CD4-positive, alpha-beta memory T cell (primary cell): ENCODE results near the gene RAB3A. TPM values are rescaled to one million over a fixed set of nuclear protein-coding genes. Genes with fewer than 3 reads are reported as not detected.

Experiments used
- CTCF ChIA-PET: fragments of 350-600 bp; sonication (Branson Sonifier 250); formaldehyde crosslinking; loops from one replicate; lab custom pipeline; 2021; ENCODE audit warnings: inconsistent platforms; ENCODE audit not compliant: partially characterized antibody; lab: Charles Lee
- POLR2A ChIA-PET: fragments of 350-600 bp; sonication (Branson Sonifier 250); formaldehyde crosslinking; loops from one replicate; lab custom pipeline; 2021; ENCODE audit not compliant: partially characterized antibody; lab: Charles Lee
- DNase-seq, 5 donors: peaks; one replicate each; pipeline versions ENCODE4 v3.0.0 to v3.0.0-alpha.2; 2020 to 2022; ENCODE audit warnings: mixed read lengths in 1 of 5
- H3K27ac ChIP-seq: one replicate; pipeline ENCODE4 v1.7.0; 2013; ENCODE audit warnings: low read depth, low read length
- H3K27me3 ChIP-seq: 2 replicates; pipeline ENCODE4 v1.7.0; 2013; ENCODE audit warnings: mild to moderate bottlenecking, low read length, moderate library complexity; ENCODE audit not compliant: insufficient read depth
- H3K36me3 ChIP-seq: 2 replicates; pipeline ENCODE4 v1.7.0; 2013; ENCODE audit warnings: mild to moderate bottlenecking, low read length, moderate library complexity; ENCODE audit not compliant: insufficient read depth
- H3K4me1 ChIP-seq: 2 replicates; pipeline ENCODE4 v1.7.0; 2013; ENCODE audit warnings: mild to moderate bottlenecking, low read length, moderate library complexity; ENCODE audit not compliant: insufficient read depth
- H3K4me3 ChIP-seq, 2 donors: one replicate each; pipeline ENCODE4 v1.7.0; 2013; ENCODE audit warnings: low read length in 2 of 2, mild to moderate bottlenecking in 1 of 2
- H3K9me3 ChIP-seq, 2 donors: one replicate each; pipeline ENCODE4 v1.7.0; 2013; ENCODE audit warnings: low read length in 2 of 2, control low read depth in 1 of 2; ENCODE audit not compliant: control insufficient read depth in 1 of 2
- H3K27ac Mint-ChIP-seq, 7 donors: one replicate each; pipeline ENCODE4 v1.8.0; 2020 to 2021; ENCODE audit warnings: mixed read lengths in 7 of 7, mild to moderate bottlenecking in 6 of 7, inconsistent platforms in 3 of 7, moderate library complexity in 3 of 7
- H3K27me3 Mint-ChIP-seq, 2 donors: one replicate each; pipeline ENCODE4 v1.8.0; 2020 to 2021; ENCODE audit warnings: mixed read lengths in 2 of 2
- H3K36me3 Mint-ChIP-seq, 2 donors: one replicate each; pipeline ENCODE4 v1.8.0; 2020 to 2021; ENCODE audit warnings: mixed read lengths in 2 of 2, inconsistent platforms in 1 of 2, mild to moderate bottlenecking in 1 of 2
- H3K4me1 Mint-ChIP-seq, 4 donors: one replicate each; pipeline ENCODE4 v1.8.0; 2020 to 2021; ENCODE audit warnings: mixed read lengths in 4 of 4, mild to moderate bottlenecking in 1 of 4
- H3K4me3 Mint-ChIP-seq, 8 donors: one replicate each; pipeline ENCODE4 v1.8.0; 2020 to 2021; ENCODE audit warnings: mixed read lengths in 8 of 8, mild to moderate bottlenecking in 7 of 8, moderate library complexity in 6 of 8, inconsistent platforms in 3 of 8
- H3K9me3 Mint-ChIP-seq, 8 donors: one replicate each; pipeline ENCODE4 v1.8.0; 2020 to 2021; ENCODE audit warnings: mixed read lengths in 8 of 8, mild to moderate bottlenecking in 5 of 8, inconsistent platforms in 3 of 8, moderate library complexity in 1 of 8
- intact Hi-C: fragments of 100-400 bp; cut with micrococcal nuclease; formaldehyde crosslinking; loops from one replicate; pipeline ENCODE4 v1.15.1; 2023
- polyA plus RNA-seq, 2 donors: library from polyadenylated mRNA; unstranded; fragments of 300-500 nt; fragmentation: Illumina TruSeq; gene quantifications; one replicate each; pipeline ENCODE4 v1.2.3, GENCODE V29; 2021
- total RNA-seq, 2 experiments: library from RNA; stranded (reverse); gene quantifications; one replicate each; pipeline ENCODE4 v1.2.3, GENCODE V29; 2021

Gene RAB3A
- total and polyA plus RNA-seq, 4 experiments from 2014 or later: 0.59 to 4.8 (median 2.9) TPM

GRCh38 chr19:18202778-18203407, 949 bp downstream of the RAB3A start:
- Mint-ChIP-seq H3K36me3 (peaks cover 8 to 14% of the 10 kb centered on the region in 2 donors), H3K4me3 (peak overlapping the region; percentile 87 to 98 (median 95)), H3K9me3 (no peaks in the 10 kb centered on the region), H3K4me1 (peaks cover 13 to 40% (median 22%) of the 10 kb centered on the region in 4 donors), H3K27ac (peak overlapping the region; percentile 79 to 98 (median 96)), H3K27me3 (no peaks in the 10 kb centered on the region)
- intact Hi-C loops: no loop called here
- Histone ChIP-seq H3K36me3 (no peaks in the 10 kb centered on the region), H3K27me3 (no peaks in the 10 kb centered on the region), H3K4me1 (peaks cover 23% of the 10 kb centered on the region), H3K4me3 (peak overlapping the region; percentile 84 to 93), H3K27ac (peak overlapping the region; percentile 54), H3K9me3 (no peaks in the 10 kb centered on the region)
- DNase-seq: peak in 1 of 5 donors; percentile 16
- POLR2A ChIA-PET: interaction anchor here (0.9 to 5.3 kb wide), 8 partner anchors 10 to 119 kb away, joined by 3 to 78 read pairs (median 10); partner anchors contain the start of genes JUND, LSM4 and MPV17L2
- CTCF ChIA-PET: interaction anchor here (0.6 to 10.7 kb wide), 6 partner anchors 11 to 301 kb away, joined by 3 to 150 read pairs (median 8); partner anchors contain the start of gene MPV17L2

DNA sequence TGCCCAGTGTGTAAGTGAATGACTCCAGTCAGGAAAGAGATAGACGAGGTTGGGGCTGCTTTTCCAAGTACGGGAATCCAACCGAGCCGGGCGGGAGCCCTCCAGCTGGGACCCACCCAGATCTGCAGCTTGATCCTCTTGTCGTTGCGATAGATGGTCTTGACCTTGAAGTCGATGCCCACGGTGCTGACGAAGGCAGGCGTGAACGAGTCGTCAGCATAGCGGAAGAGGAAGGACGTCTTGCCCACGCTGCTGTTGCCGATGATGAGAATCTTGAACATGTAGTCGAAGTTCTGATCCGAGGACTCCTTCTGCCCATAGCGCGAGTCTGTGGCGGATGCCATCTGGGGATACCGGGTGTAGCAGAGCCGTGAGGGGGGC, 1.5 kb downstream of the RAB3A start:
- Mint-ChIP-seq H3K9me3 (no peaks in the 10 kb centered on the region), H3K27ac (peak overlapping the region in 4 of 7 donors; percentile 11 to 98 (median 64)), H3K36me3 (peaks cover 9 to 15% of the 10 kb centered on the region in 2 donors), H3K27me3 (no peaks in the 10 kb centered on the region), H3K4me1 (peaks cover 13 to 40% (median 22%) of the 10 kb centered on the region in 4 donors), H3K4me3 (peak overlapping the region; percentile 69 to 97 (median 90))
- DNase-seq: no peak
- no peaks in the 10 kb centered on the region for H3K36me3 ChIP-seq
- H3K27ac ChIP-seq: no peak overlapping the region
- POLR2A ChIA-PET: interaction anchor here (0.9 to 5.3 kb wide), 3 partner anchors 10 to 78 kb away, joined by 3 to 78 read pairs (median 4); partner anchors contain the start of gene MPV17L2
- intact Hi-C loops: no loop called here
- CTCF ChIA-PET: interaction anchor here (1.2 to 10.7 kb wide), 3 partner anchors 50 to 211 kb away, joined by 3 to 150 read pairs (median 3); a partner anchor contains a TSS
- no peak overlapping the region for H3K4me3 ChIP-seq
- no peaks in the 10 kb centered on the region for H3K9me3 ChIP-seq
- peaks cover 23% of the 10 kb centered on the region for H3K4me1 ChIP-seq
- H3K27me3 ChIP-seq: no peaks in the 10 kb centered on the region

GRCh38 chr19:18198374-18198773, 5.5 kb downstream of the RAB3A start:
- POLR2A ChIA-PET: interaction anchor here (1.4 kb wide), 1 partner anchor 82 kb away, joined by 4 read pairs; no protein-coding TSS in a partner anchor
- Histone ChIP-seq H3K36me3 (no peaks in the 10 kb centered on the region), H3K9me3 (no peaks in the 10 kb centered on the region), H3K27ac (no peak overlapping the region), H3K4me3 (no peak overlapping the region), H3K4me1 (peaks cover 27% of the 10 kb centered on the region), H3K27me3 (no peaks in the 10 kb centered on the region)
- H3K9me3 Mint-ChIP-seq: no peaks in the 10 kb centered on the region
- no peak for DNase-seq
- CTCF ChIA-PET: interaction anchor here (1.2 to 2.1 kb wide), 2 partner anchors 17 to 54 kb away, joined by 3 to 8 read pairs; no protein-coding TSS in a partner anchor
- H3K27ac Mint-ChIP-seq: peak overlapping the region in 1 of 7 donors; percentile 84
- no peaks in the 10 kb centered on the region for H3K27me3 Mint-ChIP-seq
- H3K4me3 Mint-ChIP-seq: peak overlapping the region in 1 of 8 donors; percentile 39
- intact Hi-C loops: no loop called here
- H3K4me1 Mint-ChIP-seq: peaks cover 17 to 37% (median 25%) of the 10 kb centered on the region in 4 donors
- peaks cover 9 to 11% of the 10 kb centered on the region in 2 donors for H3K36me3 Mint-ChIP-seq

DNA sequence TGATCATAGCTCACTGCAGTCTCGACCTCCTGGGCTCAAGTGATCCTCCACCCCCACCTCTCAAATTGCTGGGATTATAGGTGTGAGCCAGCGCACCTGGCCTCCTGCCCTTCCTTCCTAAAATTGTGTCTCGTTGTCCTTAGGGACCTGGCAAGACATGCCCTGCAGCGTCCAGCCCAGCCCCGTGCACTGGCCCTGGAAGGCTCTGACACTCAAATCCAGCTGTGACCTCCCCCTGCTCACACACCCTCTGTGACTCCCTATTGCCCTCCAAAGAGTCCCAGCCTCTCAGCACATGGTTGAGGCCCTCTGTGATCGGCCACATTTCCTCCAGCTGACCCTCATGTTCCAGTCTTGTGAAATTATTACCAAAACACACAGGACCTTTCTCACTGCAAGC, 5.9 kb downstream of the RAB3A start:
- DNase-seq: no peak
- Mint-ChIP-seq H3K27ac (peak overlapping the region in 1 of 7 donors; percentile 18), H3K36me3 (peaks cover 9 to 13% of the 10 kb centered on the region in 2 donors), H3K4me3 (peak overlapping the region in 1 of 8 donors; percentile 39), H3K27me3 (no peaks in the 10 kb centered on the region), H3K4me1 (peaks cover 14 to 33% (median 23%) of the 10 kb centered on the region in 4 donors), H3K9me3 (peaks cover 0 to 1% (median 0%) of the 10 kb centered on the region in 8 donors)
- H3K4me3 ChIP-seq: no peak overlapping the region
- no peaks in the 10 kb centered on the region for H3K27me3 ChIP-seq
- no peaks in the 10 kb centered on the region for H3K9me3 ChIP-seq
- H3K36me3 ChIP-seq: no peaks in the 10 kb centered on the region
- intact Hi-C loops: no loop called here
- CTCF ChIA-PET: interaction anchor here (0.7 to 2.1 kb wide), 3 partner anchors 16 to 120 kb away, joined by 3 to 8 read pairs (median 4); no protein-coding TSS in a partner anchor
- POLR2A ChIA-PET: interaction anchor here (1.4 kb wide), 1 partner anchor 83 kb away, joined by 4 read pairs; no protein-coding TSS in a partner anchor
- H3K27ac ChIP-seq: no peak overlapping the region
- H3K4me1 ChIP-seq: peaks cover 24% of the 10 kb centered on the region

DNA sequence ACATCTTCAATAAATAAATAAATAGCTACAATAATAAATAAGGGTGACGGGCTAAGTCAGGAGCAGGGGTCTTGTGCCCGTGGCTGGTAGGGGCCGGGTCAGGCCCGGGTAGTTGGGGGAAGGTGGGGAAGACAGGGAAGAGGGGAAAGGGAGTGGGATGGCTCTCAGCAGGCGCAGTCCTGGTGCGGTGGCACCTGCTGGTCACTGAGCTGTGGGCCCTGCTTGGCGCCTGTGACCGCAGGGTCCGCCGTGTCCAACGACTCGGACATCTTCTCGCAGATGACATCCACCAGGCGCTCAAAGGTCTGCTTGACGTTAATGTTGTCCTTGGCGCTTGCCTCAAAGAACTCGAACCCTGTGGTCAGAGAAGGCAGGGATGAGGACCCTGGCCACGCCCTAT, 6.5 kb downstream of the RAB3A start:
- no peaks in the 10 kb centered on the region for H3K27me3 ChIP-seq
- CTCF ChIA-PET: interaction anchor here (0.7 to 2.1 kb wide), 3 partner anchors 55 to 132 kb away, joined by 4 to 8 read pairs (median 4); no protein-coding TSS in a partner anchor
- H3K4me3 Mint-ChIP-seq: no peak overlapping the region
- H3K4me3 ChIP-seq: no peak overlapping the region
- H3K36me3 ChIP-seq: no peaks in the 10 kb centered on the region
- no peaks in the 10 kb centered on the region for H3K9me3 ChIP-seq
- peaks cover 9 to 18% of the 10 kb centered on the region in 2 donors for H3K36me3 Mint-ChIP-seq
- no peaks in the 10 kb centered on the region for H3K27me3 Mint-ChIP-seq
- peaks cover 0 to 4% (median 0%) of the 10 kb centered on the region in 8 donors for H3K9me3 Mint-ChIP-seq
- peaks cover 12 to 32% (median 21%) of the 10 kb centered on the region in 4 donors for H3K4me1 Mint-ChIP-seq
- H3K27ac Mint-ChIP-seq: peak overlapping the region in 1 of 7 donors; percentile 10
- POLR2A ChIA-PET: no interaction called here
- H3K4me1 ChIP-seq: peaks cover 17% of the 10 kb centered on the region
- intact Hi-C loops: no loop called here
- no peak for DNase-seq
- H3K27ac ChIP-seq: no peak overlapping the region

DNA sequence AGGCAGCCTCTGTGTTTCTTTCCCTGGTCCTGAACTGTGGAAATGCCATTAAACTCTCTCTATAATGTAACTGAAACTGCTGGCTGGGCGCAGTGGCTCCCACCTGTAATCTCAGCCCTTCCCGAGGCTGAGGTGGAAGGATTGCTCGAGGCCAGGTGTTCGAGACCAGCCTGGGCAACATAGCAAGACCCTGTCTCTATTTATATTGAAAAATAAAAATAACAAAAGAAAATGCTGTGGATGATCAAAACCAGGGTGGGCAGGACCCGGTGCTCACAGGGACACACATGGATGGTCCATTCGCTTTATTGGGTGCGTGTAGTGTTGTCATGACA, 7.4 kb downstream of the RAB3A start:
- H3K4me3 Mint-ChIP-seq: peak overlapping the region in 2 of 8 donors; percentile 29 to 49
- H3K9me3 Mint-ChIP-seq: peaks cover 0 to 7% (median 0%) of the 10 kb centered on the region in 8 donors
- POLR2A ChIA-PET: no interaction called here

More for the DNA sequence above, 7.4 kb downstream of the RAB3A start:
- no peaks in the 10 kb centered on the region for H3K27me3 ChIP-seq
- Mint-ChIP-seq H3K27me3 (no peaks in the 10 kb centered on the region), H3K36me3 (peaks cover 9 to 19% of the 10 kb centered on the region in 2 donors), H3K4me1 (peaks cover 12 to 34% (median 23%) of the 10 kb centered on the region in 4 donors), H3K27ac (peak overlapping the region in 2 of 7 donors; percentile 30 to 35)
- no peak for DNase-seq
- peaks cover 22% of the 10 kb centered on the region for H3K4me1 ChIP-seq
- no peak overlapping the region for H3K4me3 ChIP-seq
- H3K36me3 ChIP-seq: no peaks in the 10 kb centered on the region
- no peaks in the 10 kb centered on the region for H3K9me3 ChIP-seq
- intact Hi-C loops: no loop called here
- CTCF ChIA-PET: interaction anchor here (1.0 to 7.0 kb wide), 3 partner anchors 55 to 132 kb away, joined by 4 to 79 read pairs (median 8); a partner anchor contains a TSS
- H3K27ac ChIP-seq: no peak overlapping the region
